GM12874 (cell line): ENCODE data around the gene KCTD3.

Experiments
- TF ChIP-seq, protein P1 (sequence below): IDR thresholded peaks from 2 replicates; pipeline ENCODE4 v1.5.1; 2011; ENCODE audit warnings: low read depth, mild to moderate bottlenecking, control low read depth, low read length, moderate library complexity; ENCODE audit not compliant: insufficient read depth

Gene KCTD3

DNA sequence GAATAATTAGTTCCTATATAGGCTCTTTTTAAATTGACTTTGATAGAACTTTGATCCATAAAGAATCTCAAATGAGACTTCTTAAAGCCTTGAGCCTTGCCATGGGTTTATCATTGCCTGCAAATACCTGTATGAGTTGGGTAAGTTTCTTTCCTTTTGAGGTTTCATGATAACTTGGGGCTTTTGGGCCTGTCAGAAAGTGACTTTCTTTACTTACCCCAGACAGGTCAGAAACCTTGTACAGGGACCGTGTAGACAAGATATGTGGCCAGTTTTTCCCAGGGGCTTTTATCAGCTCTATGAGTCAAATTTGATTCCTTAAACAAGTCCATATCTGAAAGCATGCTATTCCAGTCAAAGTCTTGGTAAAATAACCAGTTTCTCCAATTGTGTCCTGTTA is 17.3 kb downstream of the KCTD3 start:
- TF ChIP-seq, protein P1, sequence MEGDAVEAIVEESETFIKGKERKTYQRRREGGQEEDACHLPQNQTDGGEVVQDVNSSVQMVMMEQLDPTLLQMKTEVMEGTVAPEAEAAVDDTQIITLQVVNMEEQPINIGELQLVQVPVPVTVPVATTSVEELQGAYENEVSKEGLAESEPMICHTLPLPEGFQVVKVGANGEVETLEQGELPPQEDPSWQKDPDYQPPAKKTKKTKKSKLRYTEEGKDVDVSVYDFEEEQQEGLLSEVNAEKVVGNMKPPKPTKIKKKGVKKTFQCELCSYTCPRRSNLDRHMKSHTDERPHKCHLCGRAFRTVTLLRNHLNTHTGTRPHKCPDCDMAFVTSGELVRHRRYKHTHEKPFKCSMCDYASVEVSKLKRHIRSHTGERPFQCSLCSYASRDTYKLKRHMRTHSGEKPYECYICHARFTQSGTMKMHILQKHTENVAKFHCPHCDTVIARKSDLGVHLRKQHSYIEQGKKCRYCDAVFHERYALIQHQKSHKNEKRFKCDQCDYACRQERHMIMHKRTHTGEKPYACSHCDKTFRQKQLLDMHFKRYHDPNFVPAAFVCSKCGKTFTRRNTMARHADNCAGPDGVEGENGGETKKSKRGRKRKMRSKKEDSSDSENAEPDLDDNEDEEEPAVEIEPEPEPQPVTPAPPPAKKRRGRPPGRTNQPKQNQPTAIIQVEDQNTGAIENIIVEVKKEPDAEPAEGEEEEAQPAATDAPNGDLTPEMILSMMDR: no peak

GRCh38 chr1:215589650-215590435 is 22.7 kb downstream of the KCTD3 start:
- TF ChIP-seq, protein P1: no peak

GRCh38 chr1:215590779-215591491 is 23.8 kb downstream of the KCTD3 start:
- TF ChIP-seq, protein P1: no peak

- TF ChIP-seq, protein P1: no peak
Measured at GRCh38 chr1:215594640-215595039, 27.5 kb downstream of the KCTD3 start.

- TF ChIP-seq, protein P1: no peak
Measured at GRCh38 chr1:215595231-215595630, 28.1 kb downstream of the KCTD3 start.

- TF ChIP-seq, protein P1: no peak
Measured at GRCh38 chr1:215597961-215598360, 30.9 kb downstream of the KCTD3 start.

GRCh38 chr1:215599418-215600074 is 32.4 kb downstream of the KCTD3 start:
- TF ChIP-seq, protein P1: no peak
